ENCODE data around the gene RAB3C. TPM values are rescaled to one million over a fixed set of nuclear protein-coding genes. Genes with fewer than 3 reads are reported as not detected.
"Not testable (repeated sequence)": the region's sequence is repeated elsewhere in the genome, so short reads cannot be mapped to it uniquely, and the experiment has no call there.

The RAB3C gene
- polyA plus RNA-seq, 1 donor = 2.6 TPM

GRCh38 chr5:58600613-58601012, 17.7 kb downstream of the RAB3C start:
- DNase-seq = not testable (repeated sequence)

GRCh38 chr5:58602889-58603288, 20.0 kb downstream of the RAB3C start:
- not testable (repeated sequence) for DNase-seq

DNA sequence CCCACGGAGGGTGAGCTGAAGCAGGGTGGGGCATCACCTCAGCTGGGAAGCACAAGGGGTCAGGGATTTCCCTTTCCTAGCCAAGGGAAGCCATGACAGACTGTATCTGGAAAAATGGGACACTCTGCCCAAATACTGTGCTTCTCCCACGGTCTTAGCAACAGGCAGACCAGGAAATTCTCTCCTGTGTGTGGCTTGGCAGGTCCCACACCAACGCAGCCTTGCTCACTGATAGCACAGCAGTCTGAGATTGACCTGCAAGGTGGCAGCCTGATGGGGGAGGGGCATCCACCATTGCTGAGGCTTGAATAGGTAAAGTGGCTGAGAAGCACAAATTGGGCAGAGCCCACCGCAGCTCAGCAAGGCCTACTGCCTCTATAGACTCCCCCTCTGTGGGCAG, 23.2 kb downstream of the RAB3C start:
- DNase-seq = no peak

- DNase-seq = no peak
These were observed 33.1 kb downstream of the RAB3C start for GRCh38 chr5:58615972-58616371.

DNA sequence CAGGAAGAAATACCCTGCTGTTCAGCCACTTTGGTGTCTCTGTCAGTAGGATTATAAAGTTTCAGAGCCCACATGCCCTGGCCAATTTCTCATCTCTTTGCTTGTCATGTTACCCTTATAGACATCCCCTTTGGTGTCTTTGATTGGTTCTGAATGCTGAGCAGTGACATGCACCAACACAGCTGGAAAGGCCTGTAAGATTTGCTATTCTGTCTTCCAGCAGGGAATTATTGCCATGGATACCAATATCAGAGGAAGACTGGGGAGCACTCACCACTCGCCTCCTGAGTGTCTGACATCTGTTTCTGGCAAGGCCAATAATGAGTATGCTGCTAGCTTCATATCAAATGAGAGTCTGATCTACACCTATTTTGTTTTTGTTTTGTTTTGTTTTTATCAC, 34.4 kb downstream of the RAB3C start:
- DNase-seq = no peak

DNA sequence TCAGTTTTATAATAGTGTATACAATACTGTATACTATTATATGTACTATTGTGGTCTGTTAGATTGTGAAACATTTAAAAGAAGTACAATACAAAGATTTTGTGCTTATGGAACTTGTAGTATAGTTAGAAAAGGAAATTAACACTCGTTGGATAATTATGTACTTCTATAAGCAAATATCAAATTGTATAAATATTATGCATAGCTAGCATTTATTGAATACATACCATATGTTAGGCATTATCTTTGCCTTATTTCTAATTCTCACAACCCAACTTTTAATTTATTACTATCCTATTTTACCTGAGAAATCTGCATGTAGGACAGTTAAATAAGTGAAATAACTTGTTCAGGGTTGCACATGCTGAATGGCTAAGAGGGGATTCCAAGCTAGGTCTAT, 37.5 kb downstream of the RAB3C start:
- DNase-seq = no peak

DNA sequence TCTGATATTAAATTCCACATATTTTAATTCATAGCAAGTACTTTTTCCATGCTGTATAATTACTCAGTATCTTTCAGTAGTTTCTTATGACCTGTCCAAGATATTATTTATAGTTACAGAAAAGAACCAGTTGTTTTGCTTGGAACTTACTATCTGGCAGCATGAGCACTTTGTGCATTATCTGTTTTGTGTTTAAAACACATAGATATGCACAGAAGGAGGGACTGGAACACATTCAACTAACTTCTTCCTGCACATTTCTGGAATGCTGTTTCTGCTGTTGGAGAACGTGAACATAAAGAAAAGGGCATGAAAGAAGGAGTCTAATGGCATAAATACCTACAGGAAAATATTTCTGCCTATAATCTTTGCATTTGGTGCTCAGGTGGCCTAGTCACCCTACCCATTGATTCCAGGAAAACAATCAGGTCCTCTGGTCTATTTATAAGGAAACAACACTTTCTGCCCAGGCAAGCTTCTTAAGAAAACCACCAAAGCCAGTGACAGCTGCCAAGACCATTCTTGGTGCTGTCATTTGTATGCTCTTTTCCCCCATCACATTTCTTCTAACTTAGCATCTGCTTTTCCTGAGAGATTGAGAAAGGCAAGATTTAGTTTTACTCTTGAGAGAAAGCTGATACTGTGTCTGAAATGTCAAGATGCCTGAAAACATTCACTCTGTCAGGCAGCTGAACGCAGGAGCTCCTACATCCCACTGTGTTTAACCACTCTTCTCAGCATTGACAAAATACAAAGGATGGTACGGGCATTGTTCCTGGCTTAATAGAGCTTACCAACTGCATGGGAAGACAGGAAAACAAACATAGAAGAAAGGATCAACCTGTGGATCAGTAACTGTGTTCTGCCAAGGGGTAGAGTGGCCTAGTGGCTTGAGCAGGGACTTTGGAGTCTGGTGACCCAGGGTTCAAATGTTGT, 40.3 kb downstream of the RAB3C start:
- no peak for DNase-seq

DNA sequence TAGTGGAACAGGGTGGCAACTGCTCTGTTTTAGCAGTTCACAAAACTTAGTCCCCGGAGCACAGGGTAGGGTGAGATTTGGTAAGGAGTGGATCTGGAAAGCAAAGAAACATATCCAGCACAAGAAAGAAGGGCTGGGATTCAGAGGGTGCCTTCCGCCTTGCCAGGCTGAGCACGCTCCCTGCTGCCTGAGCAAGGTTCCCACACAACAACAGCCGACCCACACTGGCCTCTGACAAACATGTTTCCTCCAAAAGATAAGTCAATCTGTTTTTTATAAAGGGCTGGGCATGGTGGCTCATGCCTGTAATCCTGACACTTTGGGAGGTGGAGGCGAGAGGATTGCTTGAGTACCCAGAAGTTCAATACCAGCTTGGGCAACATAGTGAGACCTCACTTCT, 45.8 kb downstream of the RAB3C start:
- no peak for DNase-seq

DNA sequence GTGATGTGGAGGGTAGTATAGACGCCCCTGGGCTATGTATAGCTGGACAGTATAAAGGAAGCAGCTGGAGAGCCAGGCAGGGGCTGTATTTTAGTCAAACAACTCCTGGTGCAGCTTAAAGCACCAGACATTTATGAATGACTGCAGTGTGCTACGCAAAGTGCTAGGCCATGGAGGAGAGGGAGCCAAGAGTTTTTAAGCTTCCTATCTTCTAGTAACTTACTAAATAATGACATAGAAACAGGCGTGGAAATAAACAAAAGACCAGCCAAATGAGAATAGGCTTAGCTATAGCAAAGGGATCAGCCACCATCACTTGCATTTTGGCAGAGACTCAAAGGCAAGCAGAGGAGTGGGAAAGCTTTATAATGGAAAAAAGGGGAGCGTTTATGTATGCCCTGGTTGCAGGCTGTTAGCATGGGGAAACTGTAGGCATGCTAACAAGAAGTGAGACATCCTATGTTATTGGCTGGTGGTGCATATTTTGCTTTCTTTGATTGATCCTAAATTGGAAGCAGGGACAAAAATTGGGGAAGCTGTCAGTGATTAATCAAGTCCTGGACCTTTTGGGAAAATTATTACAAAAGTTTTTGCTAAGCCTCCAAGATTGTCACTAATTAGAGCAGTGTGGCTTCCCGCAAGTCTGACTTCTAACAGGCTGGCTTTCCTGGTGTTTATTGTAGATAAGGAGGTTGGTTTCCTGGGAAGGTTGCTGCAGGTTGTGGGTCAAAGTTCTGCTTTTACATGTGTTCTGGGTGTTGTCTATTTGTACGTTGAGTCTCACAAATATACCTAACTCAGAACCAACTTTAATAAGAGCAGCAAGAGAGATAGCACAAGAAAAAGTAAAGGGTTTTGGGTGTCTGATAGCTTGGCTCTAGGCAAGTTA, 46.6 kb downstream of the RAB3C start:
- no peak for DNase-seq

DNA sequence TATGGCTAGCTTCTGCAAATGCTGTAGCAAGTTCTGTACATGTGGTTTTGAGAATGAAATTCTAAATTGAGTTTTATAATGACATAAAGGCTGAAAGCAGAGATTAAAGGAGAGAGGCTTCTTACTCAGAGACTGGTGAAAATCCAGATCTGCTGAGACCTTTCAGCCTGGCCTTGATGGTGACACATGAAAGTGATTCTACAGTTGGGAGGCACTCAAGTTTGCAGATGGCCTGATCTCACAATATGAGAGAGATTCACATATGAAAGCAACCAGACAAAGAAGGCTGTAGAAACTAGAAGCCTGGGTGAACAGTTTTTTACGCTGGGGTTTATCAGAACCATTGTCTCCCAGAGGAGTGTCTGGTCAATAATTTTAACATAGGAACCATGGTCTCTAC, 49.0 kb downstream of the RAB3C start:
- no peak for DNase-seq

DNA sequence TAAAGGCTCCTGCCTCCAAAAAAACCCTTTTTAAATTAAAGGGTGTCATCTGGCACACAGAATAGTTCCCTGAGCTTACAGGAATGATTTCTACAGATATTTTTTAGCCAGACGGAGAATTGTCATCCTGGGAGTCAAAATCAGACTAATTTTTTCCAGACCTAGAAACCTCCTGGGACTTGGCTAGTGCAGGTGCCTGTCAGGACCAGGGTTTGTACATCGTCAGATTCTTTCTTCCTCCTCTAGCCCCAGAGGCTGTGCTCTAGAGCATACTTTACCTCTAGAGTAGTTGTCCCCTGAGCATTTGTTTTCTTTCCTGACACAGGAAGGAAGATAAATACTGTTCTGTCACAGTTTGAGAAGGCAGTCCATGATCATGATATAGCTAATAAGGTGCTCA, 52.5 kb downstream of the RAB3C start:
- no peak for DNase-seq

DNA sequence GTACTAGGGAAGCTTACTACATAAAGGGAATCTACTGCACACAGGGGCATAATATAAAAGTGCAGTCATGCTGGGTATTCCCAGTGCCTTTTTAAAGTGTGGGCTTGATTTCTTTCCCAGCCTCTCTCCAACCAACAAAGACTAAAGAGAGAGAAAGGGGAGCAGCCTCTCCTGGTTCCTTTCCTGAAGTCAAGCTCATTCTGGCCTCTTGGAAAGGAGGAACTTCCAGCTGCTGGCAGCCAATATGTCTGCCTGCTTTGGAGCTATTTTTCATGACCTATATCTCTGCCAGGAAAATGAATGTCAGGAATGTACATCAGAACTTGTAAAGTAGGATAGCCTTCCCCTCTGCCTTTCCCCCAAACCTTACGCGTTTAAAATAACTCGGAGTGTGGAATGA, 57.1 kb downstream of the RAB3C start:
- DNase-seq = no peak

- no peak for DNase-seq
These were observed 58.7 kb downstream of the RAB3C start for GRCh38 chr5:58641533-58641932.

- DNase-seq = no peak
These were observed 66.0 kb downstream of the RAB3C start for GRCh38 chr5:58648846-58649245.

- no peak for DNase-seq
These were observed 66.8 kb downstream of the RAB3C start for GRCh38 chr5:58649716-58650115.

DNA sequence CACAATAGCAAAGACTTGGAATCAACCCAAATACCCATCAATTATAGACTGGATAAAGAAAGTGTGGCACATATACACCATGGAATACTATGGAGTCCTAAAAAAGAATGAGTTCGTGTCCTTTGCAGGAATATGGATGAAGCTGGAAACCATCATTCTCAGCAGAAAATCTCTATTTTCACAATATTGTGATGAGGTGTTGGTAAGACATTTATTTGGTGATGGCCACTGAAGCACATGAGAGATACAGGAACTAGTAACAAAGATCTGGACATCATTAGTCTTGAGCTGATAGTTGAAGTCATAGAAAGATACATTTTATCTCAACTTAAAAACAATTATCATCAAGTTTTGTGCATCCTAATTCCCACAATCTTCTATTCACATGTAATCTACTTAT, 70.6 kb downstream of the RAB3C start:
- no peak for DNase-seq

- no peak for DNase-seq
These were observed 83.3 kb downstream of the RAB3C start for GRCh38 chr5:58666141-58666540.

DNA sequence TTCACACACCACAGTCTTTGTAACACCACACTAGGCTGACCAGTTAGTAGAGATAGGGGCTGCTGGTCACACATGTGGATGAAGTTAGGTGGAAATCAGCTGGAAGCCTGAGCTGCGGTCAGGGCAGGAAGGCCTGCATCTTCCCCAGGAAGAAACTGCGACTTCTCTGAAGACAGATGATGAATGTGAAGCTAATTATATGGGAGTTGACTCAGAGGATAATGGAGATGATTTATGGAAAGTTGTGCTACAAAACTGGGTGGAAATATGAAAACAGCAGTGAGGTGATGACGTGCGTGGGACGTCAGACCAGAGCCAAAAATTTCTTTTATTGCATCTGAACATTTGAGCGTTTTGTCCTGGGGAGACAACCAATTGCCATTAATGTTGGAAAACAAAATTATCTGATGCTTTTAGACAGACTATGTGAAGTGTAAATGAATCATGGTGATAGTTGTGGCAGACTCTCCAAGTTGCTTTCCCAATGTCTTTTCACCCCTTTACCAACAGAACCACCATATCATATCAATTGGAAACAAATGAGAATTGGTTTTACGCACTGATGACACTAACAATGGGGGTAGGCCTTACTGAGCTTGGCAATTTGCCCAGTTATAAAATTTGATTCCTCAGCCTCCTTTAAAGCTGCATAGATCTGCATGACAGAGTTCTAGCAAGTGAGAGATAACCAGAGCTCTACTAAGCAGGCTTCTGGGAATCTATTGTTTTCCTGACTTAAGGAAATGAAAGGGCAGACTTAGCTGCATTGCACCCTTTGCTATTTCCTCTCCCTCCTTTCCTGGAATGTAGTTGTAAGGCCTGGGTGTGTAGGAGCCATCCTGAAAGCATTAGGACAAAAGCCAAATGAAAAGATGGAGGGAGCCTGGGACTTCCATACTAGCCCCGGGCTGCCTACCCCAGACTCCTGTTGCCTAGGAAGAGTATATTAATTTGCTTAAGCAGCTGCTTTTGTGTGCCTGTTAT, 84.0 kb downstream of the RAB3C start:
- no peak for DNase-seq

- DNase-seq = no peak
These were observed 87.7 kb downstream of the RAB3C start for GRCh38 chr5:58670582-58670981.

- DNase-seq = no peak
These were observed 88.3 kb downstream of the RAB3C start for GRCh38 chr5:58671155-58671554.

DNA sequence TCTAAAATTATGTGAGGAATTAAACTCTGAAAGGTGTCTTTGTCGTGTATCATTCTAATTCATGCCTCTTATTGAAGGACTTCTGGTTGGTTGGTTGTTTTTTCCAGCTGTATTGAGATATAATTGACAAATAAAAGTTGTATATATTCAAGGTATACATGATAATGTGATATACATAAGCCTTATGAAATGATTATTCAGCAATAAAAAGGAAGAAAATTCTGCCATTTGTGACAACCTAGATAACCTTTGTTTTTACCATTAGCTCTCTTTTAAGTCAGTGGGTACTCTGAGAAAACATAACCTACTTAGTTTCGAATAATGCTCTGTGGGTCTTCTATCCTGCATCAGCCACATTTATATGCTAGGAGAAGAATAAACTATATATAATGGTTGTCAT, 89.6 kb downstream of the RAB3C start:
- DNase-seq = no peak

DNA sequence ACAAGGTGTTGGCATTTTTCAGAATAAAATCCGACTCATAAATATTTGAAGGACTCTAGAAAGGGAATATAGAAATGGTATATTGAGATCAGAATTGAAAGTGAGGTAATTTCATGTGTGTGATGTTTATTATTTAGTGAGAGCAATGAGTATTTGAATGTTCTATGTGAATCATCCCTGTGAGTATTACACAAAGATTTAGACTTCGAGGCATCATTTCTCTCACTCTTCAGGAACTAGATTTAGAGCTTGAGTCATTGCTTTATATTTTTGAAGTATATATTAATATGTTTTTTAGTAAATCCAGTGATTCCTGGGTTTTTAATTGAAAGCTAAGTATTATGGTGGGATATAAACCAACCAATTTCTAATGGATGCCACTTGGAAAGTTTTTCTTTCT, 91.2 kb downstream of the RAB3C start:
- DNase-seq = no peak

Data from left kidney (tissue), 2 donors.